K562 (cell line): ENCODE data around the gene ACOD1. TPM values are rescaled to one million over a fixed set of nuclear protein-coding genes. Genes with fewer than 3 reads are reported as not detected.

Experiments used
- ATAC-seq: fragments of 200-7000 bp; cut with Tn5 transposase; 3 replicates; pipeline ENCODE4 v1.9.1; 2020; ENCODE audit warnings: moderate library complexity
- BruUV-seq: library from RNA; stranded (reverse); fragments of 400-500 nt; replicated peaks from 2 replicates; lab custom pipeline; 2021; lab: Mats Ljungman, UMichigan
- CTCF ChIA-PET: fragments of 300-600 bp; formaldehyde crosslinking; extraction: SDS; loops from one replicate; lab custom pipeline; 2021; ENCODE audit warnings: low intra/inter-chr PET ratio; lab: Yijun Ruan, JAX
- POLR2A ChIA-PET: fragments of 300-600, 350-650 bp; sonication (Branson Sonifier 250); formaldehyde crosslinking; extraction: SDS; loops from one replicate; lab custom pipeline; 2021; ENCODE audit warnings: antibody characterized with exemption, inconsistent platforms; lab: Yijun Ruan, JAX
- DNase-seq, 4 experiments: peaks; one replicate each; pipeline versions ENCODE4 v3.0.0 to v3.0.0-alpha.2; 2011 to 2018; ENCODE audit warnings: low spot score in 3 of 4, mixed read lengths in 3 of 4; ENCODE audit errors: extremely low read depth in 1 of 4
- FAIRE-seq: peaks from 2 replicates; lab custom pipeline; 2011; peaks lifted over from hg19 to GRCh38; lab: Jason Lieb, UNC
- H2AFZ ChIP-seq: 2 replicates; pipeline ENCODE4 v1.6.0; 2011; ENCODE audit warnings: low read depth, low read length, control low read depth, inconsistent platforms
- H3K27ac ChIP-seq: fragments of 200-600 bp; 3 replicates; pipeline ENCODE4 v1.8.0; 2011; ENCODE audit warnings: low read depth, mild to moderate bottlenecking, control low read depth, inconsistent platforms, low read length, moderate library complexity, mixed read lengths; ENCODE audit errors: extremely low read depth
- H3K27me3 ChIP-seq, 2 experiments: fragments of 300-600 bp in 1 of 2; 2 replicates in 1 of 2; 3 replicates in 1 of 2; pipeline versions ENCODE4 v1.6.0 to v1.8.0; 2011; ENCODE audit warnings: inconsistent platforms in 2 of 2, low read length in 2 of 2, mild to moderate bottlenecking in 1 of 2, mixed read lengths in 1 of 2, moderate library complexity in 1 of 2; ENCODE audit not compliant: control insufficient read depth in 2 of 2, insufficient read depth in 2 of 2
- H3K36me3 ChIP-seq: fragments of 300-600 bp; 3 replicates; pipeline ENCODE4 v1.8.0; 2011; ENCODE audit warnings: mild to moderate bottlenecking, low read length, inconsistent platforms; ENCODE audit not compliant: control insufficient read depth, insufficient read depth
- H3K4me1 ChIP-seq, 2 experiments: fragments of 200-600 bp in 1 of 2; replicated peaks in 1 of 2; 2 replicates in 1 of 2; 3 replicates in 1 of 2; pipeline versions ENCODE4 v1.5.1 to v1.8.0; 2011; ENCODE audit warnings: inconsistent platforms in 2 of 2, low read length in 2 of 2, mild to moderate bottlenecking in 1 of 2, mixed read lengths in 1 of 2, moderate library complexity in 1 of 2; ENCODE audit not compliant: control insufficient read depth in 2 of 2, insufficient read depth in 2 of 2
- H3K4me2 ChIP-seq: 2 replicates; pipeline ENCODE4 v1.6.1; 2011; ENCODE audit warnings: low read length, control low read depth, inconsistent platforms, mixed read lengths; ENCODE audit not compliant: insufficient read depth
- H3K4me3 ChIP-seq: fragments of 200-600 bp; sonication (generic), shearing (Covaris generic); 2 replicates; pipeline ENCODE4 v1.5.1; 2016; ENCODE audit warnings: control low read depth, inconsistent platforms
- H3K79me2 ChIP-seq: fragments of 200-600 bp; 3 replicates; pipeline ENCODE4 v1.8.0; 2011; ENCODE audit warnings: low read length, inconsistent platforms; ENCODE audit not compliant: control insufficient read depth, insufficient read depth
- H3K9ac ChIP-seq, 2 experiments: 2 replicates each; pipeline versions ENCODE4 v1.6.0 to v1.6.1; 2011; ENCODE audit warnings: low read depth in 2 of 2, low read length in 2 of 2, control low read depth in 1 of 2, inconsistent platforms in 1 of 2, mild to moderate bottlenecking in 1 of 2, mixed read lengths in 1 of 2; ENCODE audit not compliant: insufficient read depth in 1 of 2
- H3K9me1 ChIP-seq: one replicate; pipeline ENCODE4 v1.6.0; 2011; ENCODE audit warnings: inconsistent platforms, mild to moderate bottlenecking, low read length, moderate library complexity; ENCODE audit not compliant: control insufficient read depth, insufficient read depth
- H3K9me3 ChIP-seq: replicated peaks from 2 replicates; pipeline ENCODE4 v1.5.1; 2011; ENCODE audit warnings: low read depth, low read length, inconsistent platforms; ENCODE audit not compliant: control insufficient read depth, insufficient read depth
- H4K20me1 ChIP-seq: replicated peaks from 2 replicates; pipeline ENCODE4 v1.6.1; 2011; ENCODE audit warnings: low read length, inconsistent platforms, mixed read lengths; ENCODE audit not compliant: control insufficient read depth, insufficient read depth
- HNRNPL ChIP-seq: fragments of 200-400 bp; formaldehyde crosslinking; IDR thresholded peaks from 2 replicates; pipeline ENCODE4 v1.6.1; 2017; ENCODE audit warnings: low read depth, mild to moderate bottlenecking, low read length
- ILF3 ChIP-seq: fragments of 450-650 bp; IDR thresholded peaks from 2 replicates; pipeline ENCODE4 v1.6.1; 2018; ENCODE audit warnings: antibody characterized with exemption, mild to moderate bottlenecking, moderate library complexity, borderline replicate concordance
- MCM5 ChIP-seq: fragments of 450-650 bp; IDR thresholded peaks from 2 replicates; pipeline ENCODE4 v1.6.1; 2016; ENCODE audit warnings: low read depth
- NFRKB ChIP-seq: fragments of 450-650 bp; IDR thresholded peaks from 2 replicates; pipeline ENCODE4 v1.6.1; 2016; ENCODE audit warnings: low read depth
- RCOR1 ChIP-seq, 2 experiments: IDR thresholded peaks; 2 replicates each; pipeline ENCODE4 v1.6.1; 2012; ENCODE audit warnings: low read depth in 2 of 2, low read length in 2 of 2, borderline replicate concordance in 1 of 2, improper control_type of control experiment in 1 of 2
- RHOXF2B ChIP-seq: fragments of 250-450 bp; sonication (Bioruptor Pico); conservative IDR thresholded peaks from 2 replicates; pipeline ENCODE4 v1.5.1; 2021
- TAF1 ChIP-seq: IDR thresholded peaks from 2 replicates; pipeline ENCODE4 v1.6.1; 2011; ENCODE audit warnings: mild to moderate bottlenecking, low read length, moderate library complexity; ENCODE audit not compliant: insufficient read depth, control insufficient read depth, severe bottlenecking; ENCODE audit errors: extremely low read depth
- TAF15 ChIP-seq: fragments of 200-400 bp; formaldehyde crosslinking; IDR thresholded peaks from 2 replicates; pipeline ENCODE4 v1.6.1; 2017; ENCODE audit warnings: mild to moderate bottlenecking, low read depth, low read length, moderate library complexity
- TRIM24 ChIP-seq, 2 experiments: fragments of 450-650 bp; IDR thresholded peaks; 2 replicates each; pipeline ENCODE4 v1.6.1; 2016
- ZKSCAN8 ChIP-seq: fragments of 200-800 bp; sonication (Bioruptor generic); IDR thresholded peaks from 2 replicates; pipeline ENCODE4 v1.6.1; 2016; ENCODE audit warnings: missing genetic modification characterization, missing compliant biosample characterization
- ZNF253 ChIP-seq: fragments of 250-450 bp; sonication (Bioruptor Pico); conservative IDR thresholded peaks from 2 replicates; pipeline ENCODE4 v1.6.1; 2021; ENCODE audit warnings: mild to moderate bottlenecking
- WGBS: fragments of 100-300 bp; shearing (Covaris generic); methylation state at CpG from one replicate; pipeline ENCODE4 v1.1.6; 2016; ENCODE audit warnings: low coverage, mixed read lengths; ENCODE audit not compliant: insufficient coverage; ENCODE audit errors: missing lambda C conversion rate; 5-methylcytosine and 5-hydroxymethylcytosine counted together
- in situ Hi-C: fragments of 300-500 bp; cut with MboI; formaldehyde crosslinking; loops from 4 replicates; pipeline ENCODE4 v1.15.0; 2018; ENCODE audit warnings: inconsistent platforms, mixed read lengths
- intact Hi-C: fragments of 100-400 bp; cut with micrococcal nuclease; formaldehyde crosslinking; loops from 2 replicates; pipeline ENCODE4 v1.14.2; 2022
- polyA plus RNA-seq, 8 experiments: library from polyadenylated mRNA; depleted of rRNA in 4 of 8; stranded (reverse) in 5 of 8; unstranded in 3 of 8; fragments of >200 nt; fragmentation: Nextera tagmentation in 2 of 8; fragmentation: Illumina TruSeq in 1 of 8; extraction: Ambion mirVana in 2 of 8; extraction: Trizol in 1 of 8; gene quantifications; 2 replicates each; pipeline versions ENCODE4 v1.2.1 to v1.2.3, GENCODE V29; 2011 to 2014; ENCODE audit warnings: inconsistent platforms in 1 of 8, missing spikeins in 1 of 8
- total RNA-seq, 7 experiments: library from RNA; depleted of rRNA in 6 of 7; stranded (reverse); fragments of >200 nt in 6 of 7; fragmentation: Illumina TruSeq in 2 of 7; extraction: Trizol in 2 of 7; gene quantifications; 2 replicates each; pipeline versions ENCODE4 v1.2.1 to v1.2.3, GENCODE V29; 2011 to 2021; ENCODE audit warnings: low replicate concordance in 1 of 7
- TF ChIP-seq, protein P1 (sequence below): fragments of 250-450 bp; sonication (Bioruptor Pico); IDR thresholded peaks from 2 replicates; pipeline ENCODE4 v1.8.0; 2021; ENCODE audit warnings: mild to moderate bottlenecking, moderate library complexity
- TF ChIP-seq, protein P2 (sequence below): sonication (generic); formaldehyde crosslinking; IDR thresholded peaks from 2 replicates; pipeline ENCODE4 v1.8.0; 2022; ENCODE audit warnings: mild to moderate bottlenecking, missing genetic modification reagents

The ACOD1 gene
- total and polyA plus RNA-seq, 9 of the 15 experiments (the other 6 are each of a cell fraction or from before 2014, with no cell fraction given): not detected

DNA sequence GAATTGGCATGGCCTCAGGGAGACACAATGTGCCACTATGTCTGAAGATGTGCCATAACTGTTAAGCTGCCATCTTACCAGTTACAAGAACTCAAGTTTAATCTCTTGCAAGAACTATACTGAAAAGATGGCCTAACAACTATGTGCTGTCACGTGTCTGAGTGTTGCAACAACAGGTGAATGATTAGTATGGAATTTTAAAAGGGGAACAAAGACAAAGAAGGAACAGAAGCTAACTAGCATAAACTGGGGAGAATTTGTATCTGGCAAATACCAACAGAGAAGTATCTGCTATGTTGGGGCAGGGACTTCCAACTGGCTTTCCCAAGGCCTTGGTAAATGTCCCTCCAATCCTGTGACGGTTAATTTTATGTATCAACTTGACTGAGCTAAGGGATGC, 11.5 kb upstream of the ACOD1 start:
- H3K4me3 ChIP-seq: no peak overlapping the region
- H4K20me1 ChIP-seq: no peaks in the 10 kb centered on the region
- BruUV-seq: no TSS peak
- CTCF ChIA-PET: no interaction called here
- H3K9me1 ChIP-seq: no peaks in the 10 kb centered on the region
- DNase-seq (no peak), FAIRE-seq (no peak), ATAC-seq (no peak)
- intact Hi-C loops: no loop called here
- in situ Hi-C loops: no loop called here
- no peaks in the 10 kb centered on the region for H3K79me2 ChIP-seq
- H3K9ac ChIP-seq: no peak overlapping the region
- no peak overlapping the region for H3K4me2 ChIP-seq
- peaks cover 0 to 7% of the 10 kb centered on the region in 2 experiments; a peak in 2 of 5 replicates for H3K27me3 ChIP-seq
- no peaks in the 10 kb centered on the region for H3K9me3 ChIP-seq
- POLR2A ChIA-PET: interaction anchor here (0.6 kb wide), 1 partner anchor 425 kb away, joined by 3 read pairs; no protein-coding TSS in a partner anchor
- no peak overlapping the region for H3K27ac ChIP-seq
- 0% methylated on average over 2 of the region's 2 CpGs for WGBS
- TF ChIP-seq MCM5: no peak
- TF ChIP-seq ZKSCAN8 (CRISPR knock-in tag): no peak
- TF ChIP-seq ILF3: no peak
- H3K4me1 ChIP-seq: no peaks in the 10 kb centered on the region
- no peaks in the 10 kb centered on the region for H3K36me3 ChIP-seq
- H2AFZ ChIP-seq: no peak overlapping the region

DNA sequence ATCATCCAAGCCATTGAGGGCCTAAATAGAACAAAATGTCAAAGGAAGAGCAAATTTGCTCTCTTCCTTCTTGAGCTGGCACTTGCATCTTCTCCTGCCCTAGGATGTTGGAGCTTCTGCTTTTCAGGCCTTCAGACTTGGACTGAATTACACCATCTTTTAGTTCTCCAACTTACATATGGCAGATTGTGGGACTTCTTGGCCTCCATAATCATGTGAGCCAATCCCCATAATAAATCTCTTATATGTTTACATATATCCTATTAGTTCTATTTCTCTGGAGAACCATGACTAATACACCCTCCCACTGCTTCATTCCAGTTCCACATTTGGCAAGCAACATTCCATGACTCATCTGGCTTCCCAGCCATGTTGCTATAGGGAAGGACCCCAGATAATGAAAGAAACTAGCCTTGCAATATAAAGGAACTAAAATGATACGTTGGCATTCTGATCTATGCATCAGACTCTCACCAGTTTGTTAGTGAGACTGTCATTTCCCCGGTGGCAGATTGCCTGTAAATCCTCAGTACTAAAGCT, 11.0 kb upstream of the ACOD1 start:
- DNase-seq (no peak), ATAC-seq (no peak), FAIRE-seq (no peak)
- Histone ChIP-seq H3K9ac (no peak overlapping the region), H3K4me3 (no peak overlapping the region), H3K4me1 (no peaks in the 10 kb centered on the region), H3K27ac (no peak overlapping the region), H3K27me3 (peaks cover 0 to 7% of the 10 kb centered on the region in 2 experiments; a peak in 2 of 5 replicates), H3K9me1 (no peaks in the 10 kb centered on the region), H3K9me3 (no peaks in the 10 kb centered on the region), H3K79me2 (no peaks in the 10 kb centered on the region), H3K36me3 (no peaks in the 10 kb centered on the region), H4K20me1 (no peaks in the 10 kb centered on the region), H3K4me2 (no peak overlapping the region), H2AFZ (no peak overlapping the region)
- BruUV-seq: no TSS peak
- 0% methylated on average over 2 of the region's 2 CpGs for WGBS
- in situ Hi-C loops (no loop called here), intact Hi-C loops (no loop called here)
- POLR2A ChIA-PET: interaction anchor here (0.6 kb wide), 1 partner anchor 426 kb away, joined by 3 read pairs; no protein-coding TSS in a partner anchor
- CTCF ChIA-PET: no interaction called here
- no peak for TF ChIP-seq NFRKB
- TF ChIP-seq RCOR1 (IDR thresholded peaks at IDR 0.05; ENCODE audit: borderline replicate concordance in 1 of 2, low read depth in 2 of 2, low read length in 2 of 2): no peak
- no peak for TF ChIP-seq RHOXF2B (CRISPR knock-in tag)
- TF ChIP-seq, protein P1, sequence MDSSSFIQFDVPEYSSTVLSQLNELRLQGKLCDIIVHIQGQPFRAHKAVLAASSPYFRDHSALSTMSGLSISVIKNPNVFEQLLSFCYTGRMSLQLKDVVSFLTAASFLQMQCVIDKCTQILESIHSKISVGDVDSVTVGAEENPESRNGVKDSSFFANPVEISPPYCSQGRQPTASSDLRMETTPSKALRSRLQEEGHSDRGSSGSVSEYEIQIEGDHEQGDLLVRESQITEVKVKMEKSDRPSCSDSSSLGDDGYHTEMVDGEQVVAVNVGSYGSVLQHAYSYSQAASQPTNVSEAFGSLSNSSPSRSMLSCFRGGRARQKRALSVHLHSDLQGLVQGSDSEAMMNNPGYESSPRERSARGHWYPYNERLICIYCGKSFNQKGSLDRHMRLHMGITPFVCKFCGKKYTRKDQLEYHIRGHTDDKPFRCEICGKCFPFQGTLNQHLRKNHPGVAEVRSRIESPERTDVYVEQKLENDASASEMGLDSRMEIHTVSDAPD (CRISPR knock-in tag): no peak
- TF ChIP-seq TAF1: no peak
- TF ChIP-seq, protein P2, sequence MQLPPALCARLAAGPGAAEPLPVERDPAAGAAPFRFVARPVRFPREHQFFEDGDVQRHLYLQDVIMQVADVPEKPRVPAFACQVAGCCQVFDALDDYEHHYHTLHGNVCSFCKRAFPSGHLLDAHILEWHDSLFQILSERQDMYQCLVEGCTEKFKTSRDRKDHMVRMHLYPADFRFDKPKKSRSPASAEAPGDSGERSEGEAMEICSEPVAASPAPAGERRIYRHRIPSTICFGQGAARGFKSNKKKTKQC (CRISPR knock-in tag): no peak
- TF ChIP-seq ZNF253: no peak
- no peak for TF ChIP-seq HNRNPL
- no peak for TF ChIP-seq TRIM24 (IDR thresholded peaks at IDR 0.05)
- TF ChIP-seq TAF15: no peak
